Stimulated activated CD4-positive, alpha-beta T cell treated with anti-CD3 and anti-CD28 coated beads, Interleukin-4, amount 100 ng/mL, for 4 hours (primary cell): ENCODE results near the gene UMAD1.
"Not testable (repeated sequence)": the region's sequence is repeated elsewhere in the genome, so short reads cannot be mapped to it uniquely, and the experiment has no call there.

Source experiments
- DNase-seq, 2 experiments: peaks; one replicate each; pipeline ENCODE4 v3.0.0-alpha.2; 2020

The UMAD1 gene

GRCh38 chr7:7808156-7808555, 167.6 kb downstream of the UMAD1 start:
- no peak for DNase-seq

- DNase-seq = no peak
These were observed 168.1 kb downstream of the UMAD1 start for GRCh38 chr7:7808626-7809025.

GRCh38 chr7:7810380-7810779, 169.8 kb downstream of the UMAD1 start:
- no peak for DNase-seq

DNA sequence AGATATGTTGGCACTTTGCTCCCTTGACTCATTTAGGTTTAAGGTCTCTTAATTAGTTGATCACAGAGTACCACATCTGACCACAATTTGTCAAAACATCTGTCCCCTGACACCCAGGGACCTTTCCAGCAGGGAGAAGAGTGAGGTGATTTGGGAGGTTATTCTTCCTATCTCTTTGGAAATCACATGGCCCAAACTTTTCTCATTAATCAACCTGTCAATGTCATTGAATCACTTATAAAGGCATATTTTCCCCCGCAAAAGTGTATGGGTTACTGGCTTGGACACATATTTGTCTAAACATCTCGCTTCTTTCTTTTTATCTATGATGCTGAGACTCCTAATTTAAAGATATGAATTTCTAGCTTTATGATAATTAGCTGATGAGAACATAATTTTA, 170.3 kb downstream of the UMAD1 start:
- DNase-seq = no peak

- no peak for DNase-seq
These were observed 171.6 kb downstream of the UMAD1 start for GRCh38 chr7:7812112-7812511.

DNA sequence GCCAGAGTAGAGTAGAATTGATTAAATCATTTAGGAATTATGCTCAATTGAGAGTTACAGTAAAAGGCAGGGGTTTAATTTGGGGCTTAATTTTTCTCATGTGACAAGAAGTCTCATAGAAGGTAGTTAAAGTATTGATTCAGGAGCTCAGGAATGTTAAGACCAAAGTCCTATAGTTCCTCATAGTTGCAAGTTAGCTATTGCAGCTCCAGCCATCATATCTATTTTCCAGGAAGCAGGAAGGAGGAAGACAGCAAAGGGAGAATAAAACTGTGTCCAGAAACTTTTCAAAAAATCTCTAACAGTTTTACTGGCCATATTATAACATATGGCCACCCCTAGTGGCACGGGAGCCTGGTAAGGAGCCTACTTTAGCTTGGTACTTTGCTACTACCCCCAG, 174.8 kb downstream of the UMAD1 start:
- DNase-seq = no peak

GRCh38 chr7:7816084-7816483, 175.5 kb downstream of the UMAD1 start:
- no peak for DNase-seq

- no peak for DNase-seq
These were observed 176.4 kb downstream of the UMAD1 start for GRCh38 chr7:7816816-7817536.

DNA sequence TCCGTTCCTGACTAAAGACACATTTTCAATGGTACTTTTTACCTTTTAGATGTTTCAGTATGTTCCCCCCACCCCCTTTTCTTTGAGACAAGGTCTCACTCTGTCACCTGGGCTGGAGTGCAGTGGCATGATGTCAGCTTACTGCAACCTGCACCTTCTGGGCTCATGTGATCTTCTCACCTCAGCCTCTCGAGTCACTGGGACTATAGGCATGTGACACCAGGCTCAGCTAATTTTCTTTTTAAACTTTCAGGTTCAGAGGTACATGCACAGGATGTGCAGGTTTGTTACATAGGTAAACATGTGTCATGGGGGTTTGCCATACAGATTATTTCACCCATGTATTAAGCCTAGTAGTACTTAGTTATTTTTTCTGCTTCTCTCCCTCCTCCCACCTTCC, 177.2 kb downstream of the UMAD1 start:
- DNase-seq = no peak

GRCh38 chr7:7818179-7818578, 177.6 kb downstream of the UMAD1 start:
- not testable (repeated sequence) for DNase-seq

DNA sequence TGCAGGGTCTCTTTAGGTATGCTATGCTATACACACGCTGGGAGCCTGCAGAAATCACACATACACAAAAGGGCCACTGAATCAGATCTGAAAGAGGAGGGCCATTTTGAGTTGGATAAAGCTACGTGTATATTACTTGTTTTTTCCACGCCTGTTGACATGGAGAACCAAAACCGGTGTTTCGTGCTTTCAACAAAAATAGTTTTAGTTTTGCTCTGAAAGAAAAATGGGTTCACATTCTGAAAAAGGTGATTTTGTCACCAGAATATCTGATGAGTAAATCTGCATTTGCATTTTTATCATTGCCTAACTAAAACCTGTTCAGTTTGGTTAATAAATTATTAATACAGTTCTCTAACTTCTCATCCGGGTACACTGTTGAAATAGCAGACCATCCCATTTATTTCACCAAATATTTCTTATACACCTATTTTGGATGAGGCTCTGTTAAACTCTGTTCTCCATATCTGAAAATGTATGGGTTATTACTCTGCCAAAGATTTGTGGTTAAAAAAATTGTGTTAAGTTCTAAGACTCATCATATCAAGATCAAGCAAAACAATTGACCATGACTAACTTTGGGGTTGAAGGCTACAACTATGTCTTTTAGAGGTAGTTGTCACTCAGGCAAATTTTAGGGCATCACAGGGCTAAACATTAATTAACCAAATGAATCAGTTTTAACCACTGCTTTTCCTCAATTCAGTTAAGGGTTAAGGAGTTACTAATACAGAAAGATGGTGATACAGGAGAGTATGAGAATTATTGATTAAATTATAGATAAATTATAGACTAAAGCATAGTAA, 179.1 kb downstream of the UMAD1 start:
- DNase-seq = no peak

DNA sequence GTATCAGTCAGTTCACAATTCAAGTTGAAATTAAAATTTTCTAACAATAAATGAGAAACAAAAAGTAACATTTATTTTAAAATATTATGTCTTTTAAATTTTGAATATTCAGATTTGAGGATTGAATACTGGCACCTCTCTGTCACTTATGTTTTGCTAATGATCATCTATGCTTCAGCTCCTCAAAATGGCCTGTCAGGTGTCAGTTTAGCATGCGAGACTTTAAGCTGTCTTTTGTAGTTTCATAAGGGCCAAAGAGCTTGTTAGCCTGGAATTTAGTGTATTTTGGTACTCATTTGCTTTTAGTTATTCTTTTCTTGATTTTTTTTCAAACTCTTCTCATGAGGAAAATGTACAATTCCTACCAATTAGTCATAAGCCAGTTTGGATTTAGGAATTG, 179.9 kb downstream of the UMAD1 start:
- DNase-seq = no peak

DNA sequence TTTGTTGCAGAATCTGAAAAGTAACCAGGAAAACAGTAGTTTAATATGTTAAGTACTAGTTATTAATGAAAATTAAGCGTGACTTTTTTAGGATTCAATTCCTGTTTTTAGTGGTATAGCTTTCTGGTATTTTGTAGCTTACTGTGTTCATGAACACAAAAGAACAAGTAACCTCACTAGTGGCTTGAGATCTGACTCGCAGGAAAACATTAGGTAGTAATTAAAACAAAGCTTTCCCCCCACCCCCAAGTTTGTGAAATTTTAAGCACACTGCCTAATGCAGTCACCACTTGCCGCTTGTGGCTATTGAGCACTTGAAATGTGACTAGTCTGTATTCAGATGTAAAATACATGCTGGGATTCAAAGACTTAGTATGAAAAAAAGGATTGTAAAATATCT, 180.4 kb downstream of the UMAD1 start:
- no peak for DNase-seq

DNA sequence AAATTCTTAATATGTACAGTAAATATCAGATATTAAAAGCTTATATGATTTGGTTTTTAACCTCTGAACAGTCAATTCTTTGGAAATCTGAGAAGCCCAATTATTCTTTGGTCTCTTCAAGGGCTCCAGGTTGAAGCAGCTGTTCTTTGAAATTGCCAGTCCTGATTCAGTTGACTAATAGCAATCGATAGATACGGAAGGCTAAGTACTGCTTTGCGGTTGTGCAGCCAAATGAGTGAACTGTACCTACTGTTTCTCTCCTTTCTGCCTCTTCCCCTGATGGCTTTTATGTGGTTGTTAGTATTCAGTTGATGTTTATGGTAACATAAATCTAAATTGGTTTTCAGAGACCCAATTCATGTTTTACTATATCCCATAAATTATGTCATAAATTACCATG, 181.0 kb downstream of the UMAD1 start:
- DNase-seq = no peak

DNA sequence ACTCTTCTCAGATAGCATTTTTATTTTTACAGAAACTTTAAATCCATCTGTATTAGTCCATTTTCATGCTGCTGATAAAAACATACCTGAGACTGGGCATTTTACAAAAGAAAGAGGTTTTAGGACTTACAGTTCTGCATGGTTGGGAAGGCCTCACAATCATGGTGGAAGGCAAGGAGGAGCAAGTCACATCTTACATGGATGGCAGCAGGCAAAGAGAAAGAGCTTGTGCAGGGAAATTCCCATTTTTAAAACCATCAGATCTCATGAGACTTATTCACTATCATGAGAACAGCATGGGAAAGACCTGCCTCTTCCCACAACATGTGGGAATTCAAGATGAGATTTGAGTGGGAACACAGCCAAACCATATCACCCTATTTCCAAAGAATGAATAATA, 184.7 kb downstream of the UMAD1 start:
- not testable (repeated sequence) for DNase-seq

- no peak for DNase-seq
These were observed 189.1 kb downstream of the UMAD1 start for GRCh38 chr7:7829667-7830066.

- DNase-seq = no peak
These were observed 189.7 kb downstream of the UMAD1 start for GRCh38 chr7:7830122-7830878.

GRCh38 chr7:7832518-7832917, 192.0 kb downstream of the UMAD1 start:
- DNase-seq = no peak

GRCh38 chr7:7834761-7835160, 194.2 kb downstream of the UMAD1 start:
- no peak for DNase-seq

- DNase-seq = no peak
These were observed 200.5 kb downstream of the UMAD1 start for GRCh38 chr7:7841027-7841426.

GRCh38 chr7:7843240-7843639, 202.7 kb downstream of the UMAD1 start:
- no peak for DNase-seq

DNA sequence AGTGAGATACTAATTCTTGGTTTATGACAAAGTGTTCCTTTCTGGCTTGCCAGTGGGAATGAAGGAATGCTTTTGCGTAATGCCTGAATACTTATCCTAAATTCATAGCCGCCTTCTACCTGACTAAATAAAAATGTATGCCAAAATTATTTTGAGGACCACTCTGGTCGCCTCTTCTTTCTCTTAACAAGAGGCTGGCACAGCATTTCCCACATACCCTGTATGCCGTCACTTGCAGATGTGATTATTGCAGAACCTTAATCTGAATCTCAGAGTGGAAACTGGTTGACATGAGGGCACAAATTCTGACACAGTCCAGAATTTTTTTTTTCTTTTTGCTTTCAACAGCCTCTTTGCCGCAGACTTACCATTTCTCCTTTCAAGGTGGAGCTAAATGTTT, 203.4 kb downstream of the UMAD1 start:
- DNase-seq = no peak

GRCh38 chr7:7848246-7848645, 207.7 kb downstream of the UMAD1 start:
- no peak for DNase-seq

DNA sequence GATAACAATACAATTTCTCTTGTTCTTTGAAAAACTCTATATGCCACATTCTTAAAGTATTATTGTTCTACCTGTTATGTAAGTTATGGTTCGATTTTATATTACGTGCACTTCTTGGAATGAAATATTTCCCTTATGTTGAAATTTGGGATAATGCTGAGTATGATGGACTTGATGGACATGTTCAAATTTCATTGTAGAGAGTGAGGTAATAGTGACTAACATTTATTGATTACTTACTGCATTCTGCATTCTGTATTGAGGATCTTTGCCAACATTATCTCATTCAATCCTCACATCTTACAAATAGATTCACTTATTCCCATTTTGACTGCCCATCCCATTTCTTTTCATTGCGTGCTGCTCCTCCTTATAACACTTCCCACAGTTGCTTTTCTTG, 208.3 kb downstream of the UMAD1 start:
- DNase-seq = no peak
